ENCODE data around the gene MAP2K7. TPM values are rescaled to one million over a fixed set of nuclear protein-coding genes. Genes with fewer than 3 reads are reported as not detected.
A peak's percentile ranks its signal among the peaks of the same experiment; 100 is the strongest.
"Not testable (repeated sequence)": the region's sequence is repeated elsewhere in the genome, so short reads cannot be mapped to it uniquely, and the experiment has no call there.

The MAP2K7 gene
- total and polyA plus RNA-seq, 4 donors: 14.7 to 34.3 (median 25.0) TPM

GRCh38 chr19:7913652-7914051 lies 10.0 kb downstream of the MAP2K7 start:
- intact Hi-C loops (cut with DNase I): no loop called here
- H3K4me3 ChIP-seq (ENCODE audit: low read length in 2 of 2): no peak overlapping the region
- peaks cover 0 to 12% of the 10 kb centered on the region in 2 donors for H3K36me3 ChIP-seq (ENCODE audit: control insufficient read depth in 1 of 2, insufficient read depth in 2 of 2, low read length in 1 of 2)
- 90 to 94% methylated on average over 10 of the region's 10 CpGs for WGBS, 2 donors
- H3K9me3 ChIP-seq (ENCODE audit: control insufficient read depth, low read length): no peaks in the 10 kb centered on the region
- H3K27ac ChIP-seq (ENCODE audit: low read depth in 1 of 2, low read length in 2 of 2): no peak overlapping the region
- no peak for ATAC-seq (ENCODE audit: low FRiP score)
- DNase-seq: no peak
- H3K4me1 ChIP-seq (ENCODE audit: control insufficient read depth in 1 of 2, insufficient read depth in 2 of 2, low read length in 2 of 2): no peaks in the 10 kb centered on the region
- H3K27me3 ChIP-seq (ENCODE audit: control insufficient read depth in 1 of 2, insufficient read depth in 2 of 2, low read length in 1 of 2): no peaks in the 10 kb centered on the region

GRCh38 chr19:7914099-7914498 lies 10.4 kb downstream of the MAP2K7 start:
- no peaks in the 10 kb centered on the region for H3K4me1 ChIP-seq (ENCODE audit: control insufficient read depth in 1 of 2, insufficient read depth in 2 of 2, low read length in 2 of 2)
- ATAC-seq (ENCODE audit: low FRiP score) (no peak), DNase-seq (no peak)
- H3K9me3 ChIP-seq (ENCODE audit: control insufficient read depth, low read length): no peaks in the 10 kb centered on the region
- H3K4me3 ChIP-seq (ENCODE audit: low read length in 2 of 2): no peak overlapping the region
- H3K36me3 ChIP-seq (ENCODE audit: control insufficient read depth in 1 of 2, insufficient read depth in 2 of 2, low read length in 1 of 2): peaks cover 0 to 12% of the 10 kb centered on the region in 2 donors
- intact Hi-C loops (cut with DNase I): no loop called here
- H3K27me3 ChIP-seq (ENCODE audit: control insufficient read depth in 1 of 2, insufficient read depth in 2 of 2, low read length in 1 of 2): no peaks in the 10 kb centered on the region
- 57 to 58% methylated on average over 12 of the region's 12 CpGs for WGBS, 2 donors
- H3K27ac ChIP-seq (ENCODE audit: low read depth in 1 of 2, low read length in 2 of 2): no peak overlapping the region

DNA sequence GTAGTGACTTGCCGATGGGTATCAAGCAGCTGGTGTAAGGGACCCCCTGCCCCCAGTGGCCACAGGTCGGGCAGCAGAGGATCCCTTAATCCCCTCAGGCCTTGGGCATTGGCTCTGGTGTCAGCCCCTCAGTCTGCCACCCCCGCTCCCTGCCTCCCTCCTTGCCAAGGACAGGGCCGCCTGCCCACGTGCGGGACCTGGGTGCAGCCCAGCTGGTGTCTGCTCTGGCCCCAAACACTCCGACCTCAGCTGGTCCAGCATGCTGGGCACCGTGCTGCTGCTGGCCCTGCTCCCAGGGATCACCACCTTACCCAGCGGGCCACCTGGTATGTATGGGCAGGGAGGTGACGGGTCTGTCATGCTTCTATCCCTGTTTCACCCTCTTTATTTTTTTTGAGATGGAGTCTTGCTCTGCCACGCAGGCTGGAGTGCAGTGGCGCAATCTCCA lies 10.9 kb downstream of the MAP2K7 start, which contains the start of gene TGFBR3L:
TGFBR3L (plus strand) TSS at position 233 of the 448 bp plus-strand sequence.
- H3K27me3 ChIP-seq (ENCODE audit: control insufficient read depth in 1 of 2, insufficient read depth in 2 of 2, low read length in 1 of 2): no peaks in the 10 kb centered on the region

DNA sequence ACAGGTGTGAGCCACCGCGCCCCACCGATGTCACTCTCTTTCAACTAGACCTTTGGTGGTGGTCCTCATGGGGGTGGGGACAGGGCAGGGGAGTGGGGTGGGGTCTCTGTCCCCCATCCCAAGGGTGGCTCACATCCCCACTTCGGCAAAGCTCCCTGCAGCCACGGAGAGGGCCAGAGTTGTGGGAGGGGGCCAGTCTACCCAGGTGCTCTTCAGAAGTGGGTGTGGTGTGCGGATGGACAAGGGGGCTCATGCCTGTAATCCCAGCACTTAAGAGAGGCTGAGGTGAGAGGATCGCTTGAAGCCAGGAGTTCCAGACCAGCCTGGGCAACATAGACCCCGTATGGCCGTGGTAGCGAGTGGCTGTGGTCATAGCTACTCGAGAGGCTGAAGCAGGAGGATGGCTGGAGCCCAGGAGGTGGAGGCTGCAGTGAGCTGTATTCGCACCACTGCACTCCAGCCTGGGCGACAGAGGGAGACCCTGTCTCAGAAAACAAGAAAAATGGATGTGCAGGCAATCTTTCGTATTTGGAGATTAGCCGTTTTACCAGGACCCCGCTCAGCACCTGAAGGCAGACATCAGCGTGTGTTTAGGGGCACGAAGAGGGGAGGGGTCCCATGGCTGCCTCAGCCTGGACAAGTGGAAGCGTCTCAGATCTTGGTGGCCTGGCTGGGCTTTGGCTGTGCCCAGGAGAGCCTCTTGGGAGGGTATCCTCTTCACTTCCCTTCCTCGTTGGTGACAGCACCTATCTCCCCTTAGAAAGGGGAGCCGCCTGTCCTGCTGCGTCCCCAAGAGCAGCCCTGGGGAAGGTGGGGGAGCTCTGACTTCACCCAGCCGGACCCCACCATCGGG lies 11.8 kb downstream of the MAP2K7 start:
- H3K4me3 ChIP-seq (ENCODE audit: low read length in 2 of 2): no peak overlapping the region

More for the DNA sequence above, 10.9 kb downstream of the MAP2K7 start, which contains the start of gene TGFBR3L:
- WGBS, 2 donors: 37 to 46% methylated on average over 11 to 12 of the region's 12 CpGs
- DNase-seq: peak in 1 of 2 donors; percentile 48
- intact Hi-C loops (cut with DNase I): no loop called here
- H3K36me3 ChIP-seq (ENCODE audit: control insufficient read depth in 1 of 2, insufficient read depth in 2 of 2, low read length in 1 of 2): peaks cover 0 to 12% of the 10 kb centered on the region in 2 donors
- H3K4me3 ChIP-seq (ENCODE audit: low read length in 2 of 2): no peak within 1 kb of the TSS
- H3K9me3 ChIP-seq (ENCODE audit: control insufficient read depth, low read length): no peaks in the 10 kb centered on the region
- no peak within 1 kb of the TSS for H3K27ac ChIP-seq (ENCODE audit: low read depth in 1 of 2, low read length in 2 of 2)
- H3K4me1 ChIP-seq (ENCODE audit: control insufficient read depth in 1 of 2, insufficient read depth in 2 of 2, low read length in 2 of 2): no peaks in the 10 kb centered on the region
- no peak for ATAC-seq (ENCODE audit: low FRiP score)

DNA sequence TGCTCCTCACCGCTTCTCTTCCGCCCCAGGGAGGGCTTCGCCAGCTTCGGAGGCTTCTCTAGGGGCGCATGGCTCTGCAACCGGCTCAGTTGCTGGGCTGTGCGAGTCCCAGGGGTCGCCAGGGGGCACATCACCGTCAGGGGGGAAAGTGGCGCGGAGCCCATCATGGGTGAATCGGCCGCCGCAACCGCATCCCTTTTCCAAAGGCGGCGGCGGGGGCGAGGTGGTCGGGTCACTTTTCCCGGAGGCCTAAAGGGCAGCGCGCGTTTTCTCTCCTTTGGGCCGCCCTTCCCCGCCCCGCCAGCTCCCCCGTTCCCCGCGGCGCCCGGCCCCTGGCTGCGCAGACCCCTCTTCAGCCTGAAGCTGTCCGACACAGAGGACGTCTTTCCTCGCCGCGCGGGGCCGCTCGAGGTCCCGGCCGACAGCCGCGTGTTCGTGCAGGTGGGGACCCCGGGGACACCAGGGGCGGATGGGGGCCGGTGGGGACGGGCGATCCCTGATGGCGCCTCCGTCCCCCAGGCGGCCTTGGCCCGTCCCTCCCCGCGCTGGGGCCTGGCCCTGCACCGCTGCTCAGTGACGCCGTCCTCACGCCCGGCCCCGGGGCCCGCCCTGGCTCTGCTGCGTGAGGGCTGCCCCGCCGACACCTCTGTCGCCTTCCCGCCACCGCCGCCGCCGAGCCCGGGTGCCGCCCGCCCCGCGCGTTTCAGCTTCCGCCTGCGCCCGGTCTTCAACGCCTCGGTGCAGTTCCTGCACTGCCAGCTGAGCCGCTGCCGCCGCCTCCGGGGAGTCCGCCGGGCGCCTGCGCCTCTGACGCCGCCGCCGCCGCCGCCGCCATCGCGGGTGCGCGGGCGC lies 12.7 kb downstream of the MAP2K7 start:
- Histone ChIP-seq H3K36me3 (ENCODE audit: control insufficient read depth in 1 of 2, insufficient read depth in 2 of 2, low read length in 1 of 2) (peaks cover 0 to 2% of the 10 kb centered on the region in 2 donors), H3K27me3 (ENCODE audit: control insufficient read depth in 1 of 2, insufficient read depth in 2 of 2, low read length in 1 of 2) (no peaks in the 10 kb centered on the region), H3K4me3 (ENCODE audit: low read length in 2 of 2) (no peak overlapping the region), H3K27ac (ENCODE audit: low read depth in 1 of 2, low read length in 2 of 2) (no peak overlapping the region), H3K9me3 (ENCODE audit: control insufficient read depth, low read length) (no peaks in the 10 kb centered on the region), H3K4me1 (ENCODE audit: control insufficient read depth in 1 of 2, insufficient read depth in 2 of 2, low read length in 2 of 2) (no peaks in the 10 kb centered on the region)
- DNase-seq (peak; percentile 53 to 82), ATAC-seq (ENCODE audit: low FRiP score) (no peak)
- intact Hi-C loops (cut with DNase I): no loop called here
- WGBS, 2 donors: 1% methylated on average over 72 to 104 of the region's 104 CpGs

More for the DNA sequence above, 11.8 kb downstream of the MAP2K7 start:
- 45 to 46% methylated on average over 24 of the region's 24 CpGs for WGBS, 2 donors
- peak in 1 of 2 donors; percentile 46 for DNase-seq
- no peak overlapping the region for H3K27ac ChIP-seq (ENCODE audit: low read depth in 1 of 2, low read length in 2 of 2)
- no peaks in the 10 kb centered on the region for H3K27me3 ChIP-seq (ENCODE audit: control insufficient read depth in 1 of 2, insufficient read depth in 2 of 2, low read length in 1 of 2)
- intact Hi-C loops (cut with DNase I): no loop called here
- H3K36me3 ChIP-seq (ENCODE audit: control insufficient read depth in 1 of 2, insufficient read depth in 2 of 2, low read length in 1 of 2): peaks cover 0 to 9% of the 10 kb centered on the region in 2 donors
- no peaks in the 10 kb centered on the region for H3K9me3 ChIP-seq (ENCODE audit: control insufficient read depth, low read length)
- no peak for ATAC-seq (ENCODE audit: low FRiP score)
- H3K4me1 ChIP-seq (ENCODE audit: control insufficient read depth in 1 of 2, insufficient read depth in 2 of 2, low read length in 2 of 2): no peaks in the 10 kb centered on the region

DNA sequence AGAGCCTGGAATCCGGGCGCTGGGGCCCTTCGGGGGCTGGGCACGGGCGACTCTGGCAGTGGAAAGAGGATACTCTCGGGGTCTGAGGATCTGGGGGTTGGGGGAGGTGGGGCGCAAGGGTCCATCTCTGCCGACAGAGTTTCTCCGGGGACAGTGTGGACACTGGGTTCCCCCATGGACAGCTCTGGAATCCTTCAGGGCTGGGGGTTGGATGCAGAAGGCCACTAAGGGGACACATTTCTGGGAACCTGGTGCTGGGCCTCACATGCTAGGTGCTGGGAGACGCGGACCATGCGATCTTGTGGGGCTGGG lies 13.2 kb downstream of the MAP2K7 start:
- H3K4me1 ChIP-seq (ENCODE audit: control insufficient read depth in 1 of 2, insufficient read depth in 2 of 2, low read length in 2 of 2): no peaks in the 10 kb centered on the region

DNA sequence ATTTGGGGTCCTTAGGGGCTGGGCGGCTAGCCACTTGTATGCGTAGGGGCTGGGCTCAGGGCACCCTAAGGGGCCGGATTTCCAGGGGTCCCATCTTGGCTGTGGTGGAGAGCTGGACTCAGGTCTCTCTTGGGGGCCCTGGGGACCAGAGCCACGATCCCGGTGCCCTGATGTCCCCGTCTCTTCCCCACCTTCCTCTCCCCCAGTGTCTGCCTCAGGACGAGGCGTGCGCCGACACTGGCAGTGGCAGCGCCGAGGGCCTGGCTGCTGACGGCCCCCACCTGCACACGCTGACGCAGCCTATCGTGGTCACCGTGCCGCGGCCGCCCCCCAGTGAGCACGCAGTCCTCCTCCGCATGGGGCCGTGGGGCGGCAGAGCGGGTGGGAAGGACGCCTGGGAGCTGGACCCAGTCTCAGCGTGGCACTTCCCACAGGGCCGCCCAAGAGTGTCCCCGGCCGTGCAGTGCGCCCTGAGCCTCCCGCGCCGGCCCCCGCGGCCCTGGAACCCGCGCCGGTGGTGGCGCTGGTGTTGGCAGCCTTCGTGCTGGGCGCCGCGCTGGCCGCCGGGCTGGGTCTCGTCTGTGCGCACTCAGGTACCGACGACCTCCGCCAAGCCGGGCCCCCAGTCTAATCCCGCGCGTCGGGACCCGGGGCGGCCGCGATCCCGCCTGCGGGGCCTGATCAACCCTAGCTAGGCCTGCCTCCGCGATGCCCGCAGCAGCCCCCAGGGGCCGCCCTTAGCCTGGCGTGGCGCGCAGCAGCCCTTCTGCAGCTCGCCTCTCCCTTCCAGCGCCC lies 13.8 kb downstream of the MAP2K7 start:
- no peaks in the 10 kb centered on the region for H3K4me1 ChIP-seq (ENCODE audit: control insufficient read depth in 1 of 2, insufficient read depth in 2 of 2, low read length in 2 of 2)
- H3K27me3 ChIP-seq (ENCODE audit: control insufficient read depth in 1 of 2, insufficient read depth in 2 of 2, low read length in 1 of 2): no peaks in the 10 kb centered on the region
- H3K36me3 ChIP-seq (ENCODE audit: control insufficient read depth in 1 of 2, insufficient read depth in 2 of 2, low read length in 1 of 2): no peaks in the 10 kb centered on the region
- no peak overlapping the region for H3K27ac ChIP-seq (ENCODE audit: low read depth in 1 of 2, low read length in 2 of 2)
- intact Hi-C loops (cut with DNase I): no loop called here
- ATAC-seq (ENCODE audit: low FRiP score) (no peak), DNase-seq (peak; percentile 66 to 85)
- 1% methylated on average over 51 to 71 of the region's 71 CpGs for WGBS, 2 donors
- no peaks in the 10 kb centered on the region for H3K9me3 ChIP-seq (ENCODE audit: control insufficient read depth, low read length)
- no peak overlapping the region for H3K4me3 ChIP-seq (ENCODE audit: low read length in 2 of 2)

More for the DNA sequence above, 13.2 kb downstream of the MAP2K7 start:
- Histone ChIP-seq H3K9me3 (ENCODE audit: control insufficient read depth, low read length) (no peaks in the 10 kb centered on the region), H3K36me3 (ENCODE audit: control insufficient read depth in 1 of 2, insufficient read depth in 2 of 2, low read length in 1 of 2) (no peaks in the 10 kb centered on the region), H3K27me3 (ENCODE audit: control insufficient read depth in 1 of 2, insufficient read depth in 2 of 2, low read length in 1 of 2) (no peaks in the 10 kb centered on the region), H3K4me3 (ENCODE audit: low read length in 2 of 2) (no peak overlapping the region), H3K27ac (ENCODE audit: low read depth in 1 of 2, low read length in 2 of 2) (no peak overlapping the region)
- ATAC-seq (ENCODE audit: low FRiP score) (no peak), DNase-seq (peak in 1 of 2 donors; percentile 45)
- 7 to 12% methylated on average over 12 of the region's 12 CpGs for WGBS, 2 donors
- intact Hi-C loops (cut with DNase I): no loop called here

DNA sequence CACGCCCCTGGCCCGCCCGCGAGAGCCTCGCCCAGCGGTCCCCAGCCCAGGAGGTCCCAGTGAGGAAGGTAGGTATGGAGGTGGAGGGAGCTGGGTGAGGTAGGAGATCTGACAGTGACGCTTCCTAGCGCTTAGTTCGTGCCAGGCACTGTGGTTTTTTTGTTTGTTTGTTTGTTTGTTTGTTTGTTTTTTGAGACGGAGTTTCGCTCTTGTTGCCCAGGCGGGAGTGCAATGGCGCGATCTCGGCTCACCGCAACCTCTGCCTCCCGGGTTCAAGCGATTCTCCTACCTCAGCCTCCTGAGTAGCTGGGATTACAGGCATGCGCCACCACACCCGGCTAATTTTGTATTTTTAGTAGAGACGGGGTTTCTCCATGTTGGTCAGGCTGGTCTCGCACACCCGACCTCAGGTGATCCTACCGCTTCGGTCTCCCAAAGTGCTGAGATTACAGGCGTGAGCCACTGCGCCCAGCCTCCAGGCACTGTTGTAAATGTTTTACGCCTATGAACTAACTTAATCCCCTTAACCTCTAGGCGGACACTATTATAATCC lies 14.5 kb downstream of the MAP2K7 start:
- H3K27me3 ChIP-seq (ENCODE audit: control insufficient read depth in 1 of 2, insufficient read depth in 2 of 2, low read length in 1 of 2); intact Hi-C loops (cut with DNase I); H3K27ac ChIP-seq (ENCODE audit: low read depth in 1 of 2, low read length in 2 of 2); ATAC-seq (ENCODE audit: low FRiP score); H3K4me3 ChIP-seq (ENCODE audit: low read length in 2 of 2); DNase-seq; H3K36me3 ChIP-seq (ENCODE audit: control insufficient read depth in 1 of 2, insufficient read depth in 2 of 2, low read length in 1 of 2); H3K4me1 ChIP-seq (ENCODE audit: control insufficient read depth in 1 of 2, insufficient read depth in 2 of 2, low read length in 2 of 2); H3K9me3 ChIP-seq (ENCODE audit: control insufficient read depth, low read length): not testable (repeated sequence)
- WGBS, 2 donors: 30 to 33% methylated on average over 28 to 29 of the region's 29 CpGs
